A673 (cell line): ENCODE results near the gene NACA2.

Source experiments
- EZH2 ChIP-seq: fragments of 200-600 bp; sonication (generic); IDR thresholded peaks from 2 replicates; pipeline ENCODE4 v1.6.1; 2017; ENCODE audit warnings: borderline replicate concordance, low read depth, mild to moderate bottlenecking, mixed read lengths, antibody characterized with exemption, low read length; ENCODE audit not compliant: poor library complexity, severe bottlenecking
- TF ChIP-seq, protein P1 (sequence below): fragments of 300-800, 200-600 bp; sonication (generic); conservative IDR thresholded peaks from 2 replicates; pipeline ENCODE4 v1.5.1; 2017; ENCODE audit warnings: low read depth, mild to moderate bottlenecking, antibody characterized with exemption, low read length, moderate library complexity, mixed read lengths

DNA sequence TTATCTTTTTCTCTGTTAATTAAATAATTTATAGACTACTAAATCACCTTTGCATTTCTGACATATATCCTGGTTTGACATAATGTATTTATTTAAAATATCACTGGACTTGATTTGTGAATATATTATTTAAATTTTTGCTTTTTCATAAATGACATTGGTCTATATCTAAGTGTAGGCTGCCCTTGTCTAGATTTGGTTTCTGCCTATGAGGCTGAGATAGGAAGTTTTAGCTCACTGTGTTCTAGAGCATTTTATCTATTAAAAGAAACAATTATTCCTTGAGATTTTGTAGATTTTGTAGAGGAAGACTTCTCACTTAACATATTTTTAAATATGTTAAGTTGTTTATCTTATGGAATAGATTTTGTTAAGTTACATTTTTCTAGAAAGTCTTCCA lies 43.9 kb downstream of the NACA2 start:
- TF ChIP-seq, protein P1, sequence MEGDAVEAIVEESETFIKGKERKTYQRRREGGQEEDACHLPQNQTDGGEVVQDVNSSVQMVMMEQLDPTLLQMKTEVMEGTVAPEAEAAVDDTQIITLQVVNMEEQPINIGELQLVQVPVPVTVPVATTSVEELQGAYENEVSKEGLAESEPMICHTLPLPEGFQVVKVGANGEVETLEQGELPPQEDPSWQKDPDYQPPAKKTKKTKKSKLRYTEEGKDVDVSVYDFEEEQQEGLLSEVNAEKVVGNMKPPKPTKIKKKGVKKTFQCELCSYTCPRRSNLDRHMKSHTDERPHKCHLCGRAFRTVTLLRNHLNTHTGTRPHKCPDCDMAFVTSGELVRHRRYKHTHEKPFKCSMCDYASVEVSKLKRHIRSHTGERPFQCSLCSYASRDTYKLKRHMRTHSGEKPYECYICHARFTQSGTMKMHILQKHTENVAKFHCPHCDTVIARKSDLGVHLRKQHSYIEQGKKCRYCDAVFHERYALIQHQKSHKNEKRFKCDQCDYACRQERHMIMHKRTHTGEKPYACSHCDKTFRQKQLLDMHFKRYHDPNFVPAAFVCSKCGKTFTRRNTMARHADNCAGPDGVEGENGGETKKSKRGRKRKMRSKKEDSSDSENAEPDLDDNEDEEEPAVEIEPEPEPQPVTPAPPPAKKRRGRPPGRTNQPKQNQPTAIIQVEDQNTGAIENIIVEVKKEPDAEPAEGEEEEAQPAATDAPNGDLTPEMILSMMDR, result no peak
- TF ChIP-seq EZH2, result no peak
